ENCODE data around the gene FARP2. TPM values are rescaled to one million over a fixed set of nuclear protein-coding genes. Genes with fewer than 3 reads are reported as not detected.
A peak's percentile ranks its signal among the peaks of the same experiment; 100 is the strongest.

The FARP2 gene
- total RNA-seq, 1 donor from 2014 or later: 67.7 TPM

DNA sequence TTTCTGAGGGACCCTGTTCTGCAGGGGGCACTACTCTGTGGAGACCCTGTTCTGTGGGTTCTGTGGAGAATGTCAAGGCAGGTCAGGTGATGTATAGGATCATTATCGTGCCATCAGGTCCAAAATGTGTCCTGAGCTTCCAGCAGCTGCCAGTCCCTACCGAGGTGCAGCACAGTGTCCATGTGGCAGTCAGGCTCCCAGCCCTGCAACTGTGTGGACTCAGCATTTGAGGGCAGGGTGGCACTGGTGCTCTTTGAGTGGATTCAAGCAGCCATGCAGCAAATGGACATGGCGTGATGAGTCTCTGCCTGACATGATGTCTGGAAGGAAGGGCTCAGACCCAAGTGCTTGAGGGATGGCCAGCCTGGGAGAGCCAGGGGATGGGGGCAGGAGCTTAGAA, 117.3 kb downstream of the FARP2 start:
- DNase-seq: no peak
- no peak overlapping the region for H3K27ac Mint-ChIP-seq (ENCODE audit: unreplicated experiment)
- no peaks in the 10 kb centered on the region for H3K4me1 Mint-ChIP-seq (ENCODE audit: low read depth, unreplicated experiment)
- TF ChIP-seq, protein P1, sequence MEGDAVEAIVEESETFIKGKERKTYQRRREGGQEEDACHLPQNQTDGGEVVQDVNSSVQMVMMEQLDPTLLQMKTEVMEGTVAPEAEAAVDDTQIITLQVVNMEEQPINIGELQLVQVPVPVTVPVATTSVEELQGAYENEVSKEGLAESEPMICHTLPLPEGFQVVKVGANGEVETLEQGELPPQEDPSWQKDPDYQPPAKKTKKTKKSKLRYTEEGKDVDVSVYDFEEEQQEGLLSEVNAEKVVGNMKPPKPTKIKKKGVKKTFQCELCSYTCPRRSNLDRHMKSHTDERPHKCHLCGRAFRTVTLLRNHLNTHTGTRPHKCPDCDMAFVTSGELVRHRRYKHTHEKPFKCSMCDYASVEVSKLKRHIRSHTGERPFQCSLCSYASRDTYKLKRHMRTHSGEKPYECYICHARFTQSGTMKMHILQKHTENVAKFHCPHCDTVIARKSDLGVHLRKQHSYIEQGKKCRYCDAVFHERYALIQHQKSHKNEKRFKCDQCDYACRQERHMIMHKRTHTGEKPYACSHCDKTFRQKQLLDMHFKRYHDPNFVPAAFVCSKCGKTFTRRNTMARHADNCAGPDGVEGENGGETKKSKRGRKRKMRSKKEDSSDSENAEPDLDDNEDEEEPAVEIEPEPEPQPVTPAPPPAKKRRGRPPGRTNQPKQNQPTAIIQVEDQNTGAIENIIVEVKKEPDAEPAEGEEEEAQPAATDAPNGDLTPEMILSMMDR (IDR thresholded peaks at IDR 0.05; ENCODE audit: partially characterized antibody, unreplicated experiment): no peak
- H3K27me3 Mint-ChIP-seq (ENCODE audit: unreplicated experiment): peaks cover 2% of the 10 kb centered on the region
- H3K36me3 Mint-ChIP-seq (ENCODE audit: unreplicated experiment): peaks cover 29% of the 10 kb centered on the region
- H3K4me3 Mint-ChIP-seq (ENCODE audit: unreplicated experiment): no peak overlapping the region
- peaks cover 8% of the 10 kb centered on the region for H3K9me3 Mint-ChIP-seq (ENCODE audit: unreplicated experiment)

DNA sequence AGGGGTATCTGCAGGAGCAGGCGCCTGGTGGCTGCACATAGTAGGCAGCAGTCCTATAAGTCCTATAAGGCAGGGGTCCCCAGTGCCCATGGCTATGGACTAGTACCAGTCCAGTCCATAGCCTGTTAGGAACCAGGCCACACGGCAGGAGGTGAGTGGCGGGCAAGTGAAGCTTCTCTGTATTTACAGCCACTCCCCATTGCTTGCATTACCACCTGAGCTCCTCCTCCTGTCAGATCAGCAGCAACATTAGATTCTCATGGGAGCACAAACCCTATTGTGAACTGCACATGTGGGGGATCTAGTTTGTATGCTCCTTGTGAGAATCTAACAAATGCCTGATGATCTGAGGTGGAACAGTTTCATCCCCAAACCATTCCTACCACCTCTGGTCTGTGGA, 119.2 kb downstream of the FARP2 start:
- Mint-ChIP-seq H3K27ac (ENCODE audit: unreplicated experiment) (no peak overlapping the region), H3K4me3 (ENCODE audit: unreplicated experiment) (no peak overlapping the region), H3K4me1 (ENCODE audit: low read depth, unreplicated experiment) (peaks cover 1% of the 10 kb centered on the region), H3K36me3 (ENCODE audit: unreplicated experiment) (peaks cover 26% of the 10 kb centered on the region), H3K9me3 (ENCODE audit: unreplicated experiment) (peaks cover 6% of the 10 kb centered on the region), H3K27me3 (ENCODE audit: unreplicated experiment) (peaks cover 2% of the 10 kb centered on the region)
- TF ChIP-seq, protein P1 (IDR thresholded peaks at IDR 0.05; ENCODE audit: partially characterized antibody, unreplicated experiment): no peak
- no peak for DNase-seq

DNA sequence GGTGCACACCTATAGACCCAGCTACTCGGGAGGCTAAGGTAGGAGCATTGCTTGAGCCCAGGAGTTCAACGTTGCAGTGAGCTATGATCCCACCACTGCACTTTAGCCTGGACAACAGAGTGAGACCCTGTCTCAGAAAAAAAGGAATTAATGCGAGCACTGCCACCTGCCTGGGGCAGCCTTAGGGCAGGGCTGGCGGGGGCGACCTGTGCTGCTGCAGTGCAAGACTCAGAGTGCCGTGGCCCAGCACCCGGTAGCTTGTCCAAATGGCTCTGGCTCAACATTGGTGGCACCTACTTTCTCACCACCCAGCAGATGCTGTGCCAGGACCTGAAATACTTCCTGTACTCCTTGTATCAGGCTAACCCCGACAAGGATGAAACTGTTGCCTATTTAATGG, 122.1 kb downstream of the FARP2 start:
- H3K4me3 Mint-ChIP-seq (ENCODE audit: unreplicated experiment): no peak overlapping the region
- TF ChIP-seq, protein P1 (IDR thresholded peaks at IDR 0.05; ENCODE audit: partially characterized antibody, unreplicated experiment): no peak
- no peak for DNase-seq
- peaks cover 12% of the 10 kb centered on the region for H3K4me1 Mint-ChIP-seq (ENCODE audit: low read depth, unreplicated experiment)
- H3K27me3 Mint-ChIP-seq (ENCODE audit: unreplicated experiment): peaks cover 3% of the 10 kb centered on the region
- peaks cover 6% of the 10 kb centered on the region for H3K9me3 Mint-ChIP-seq (ENCODE audit: unreplicated experiment)
- H3K27ac Mint-ChIP-seq (ENCODE audit: unreplicated experiment): no peak overlapping the region
- H3K36me3 Mint-ChIP-seq (ENCODE audit: unreplicated experiment): peaks cover 3% of the 10 kb centered on the region

DNA sequence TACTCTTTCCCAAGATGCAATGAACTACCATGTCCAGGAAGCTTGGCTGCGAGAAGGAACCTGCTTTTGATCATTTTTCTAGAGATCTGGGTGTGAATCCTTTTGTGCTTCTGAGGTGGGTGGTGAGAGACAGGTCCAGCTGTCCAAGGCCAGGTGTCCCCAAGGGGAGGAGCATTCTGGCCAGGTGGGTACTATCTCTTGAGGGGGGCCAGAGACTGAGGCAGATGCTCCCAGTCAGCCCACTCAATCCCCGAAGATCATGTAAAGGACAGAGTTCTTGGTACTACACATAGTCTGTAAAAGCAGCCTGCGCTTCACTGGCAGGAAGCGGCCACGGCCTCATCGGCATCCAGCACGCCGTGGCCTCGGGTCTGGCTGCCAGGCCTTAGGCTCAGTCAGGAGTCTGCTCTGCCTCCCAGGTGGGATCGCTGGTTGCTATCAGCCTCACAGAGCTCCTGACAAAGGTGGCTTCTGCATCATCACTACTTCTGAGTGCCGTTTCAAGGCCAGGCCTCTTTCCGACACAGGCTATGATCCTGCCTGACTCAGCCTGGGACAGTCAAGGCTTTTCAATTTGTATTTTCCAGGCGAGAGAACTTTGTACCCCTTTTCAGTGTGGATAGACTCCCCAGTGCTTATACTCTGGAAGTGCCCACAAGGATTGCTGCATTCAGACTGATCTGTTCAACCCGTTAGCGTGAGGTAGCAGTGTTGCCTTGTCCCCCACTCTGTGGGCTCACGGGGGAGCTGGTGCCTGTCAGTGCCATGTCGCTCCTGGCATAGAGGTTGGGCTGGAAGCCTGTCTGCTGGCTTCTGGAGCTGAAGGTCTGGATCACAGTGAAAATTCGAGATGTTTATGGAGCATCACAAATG, 123.2 kb downstream of the FARP2 start:
- no peaks in the 10 kb centered on the region for H3K36me3 Mint-ChIP-seq (ENCODE audit: unreplicated experiment)
- H3K27me3 Mint-ChIP-seq (ENCODE audit: unreplicated experiment): peaks cover 2% of the 10 kb centered on the region
- H3K27ac Mint-ChIP-seq (ENCODE audit: unreplicated experiment): no peak overlapping the region
- H3K4me3 Mint-ChIP-seq (ENCODE audit: unreplicated experiment): no peak overlapping the region
- no peak for DNase-seq
- H3K9me3 Mint-ChIP-seq (ENCODE audit: unreplicated experiment): peaks cover 8% of the 10 kb centered on the region
- TF ChIP-seq, protein P1 (IDR thresholded peaks at IDR 0.05; ENCODE audit: partially characterized antibody, unreplicated experiment): no peak
- H3K4me1 Mint-ChIP-seq (ENCODE audit: low read depth, unreplicated experiment): peaks cover 12% of the 10 kb centered on the region

DNA sequence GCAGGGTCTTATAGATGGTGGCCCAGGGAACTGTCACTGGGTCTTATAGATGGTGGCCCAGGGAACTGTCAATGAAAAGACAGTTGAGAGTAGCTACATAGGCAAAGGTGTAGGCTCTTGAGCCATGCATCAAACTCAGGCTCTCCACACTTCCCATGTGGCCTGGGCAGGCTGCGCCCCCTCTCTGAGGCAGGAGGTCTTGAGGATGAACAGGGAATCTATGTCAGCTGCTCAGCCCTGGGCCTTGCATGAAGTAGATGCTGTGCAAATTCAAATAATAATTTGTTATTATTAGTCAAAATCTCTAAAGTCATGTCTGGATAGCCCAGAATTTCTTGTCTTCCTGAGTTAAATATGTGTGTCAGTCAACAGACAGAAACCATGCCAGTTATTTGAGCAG, 125.6 kb downstream of the FARP2 start:
- Mint-ChIP-seq H3K27me3 (ENCODE audit: unreplicated experiment) (peaks cover 5% of the 10 kb centered on the region), H3K9me3 (ENCODE audit: unreplicated experiment) (peaks cover 12% of the 10 kb centered on the region), H3K4me3 (ENCODE audit: unreplicated experiment) (peak overlapping the region; percentile 69), H3K27ac (ENCODE audit: unreplicated experiment) (no peak overlapping the region), H3K36me3 (ENCODE audit: unreplicated experiment) (no peaks in the 10 kb centered on the region), H3K4me1 (ENCODE audit: low read depth, unreplicated experiment) (peaks cover 13% of the 10 kb centered on the region)
- TF ChIP-seq, protein P1 (IDR thresholded peaks at IDR 0.05; ENCODE audit: partially characterized antibody, unreplicated experiment): no peak
- no peak for DNase-seq
